Limb (tissue), 2 donors: ENCODE data around the gene MYL1.

Experiments
- DNase-seq, 2 donors: peaks; one replicate each; pipeline ENCODE4 v3.0.0-alpha.2; 2016; ENCODE audit errors: extremely low spot score in 2 of 2

Gene MYL1

GRCh38 chr2:210268281-210268680, 46.7 kb downstream of the MYL1 start:
- no peak for DNase-seq

- DNase-seq: no peak
Observed at GRCh38 chr2:210267698-210268097, 47.3 kb downstream of the MYL1 start.

GRCh38 chr2:210264282-210264681, 50.7 kb downstream of the MYL1 start:
- no peak for DNase-seq

GRCh38 chr2:210263841-210264240, 51.1 kb downstream of the MYL1 start:
- DNase-seq: no peak

GRCh38 chr2:210262036-210262435, 52.9 kb downstream of the MYL1 start:
- DNase-seq: no peak

GRCh38 chr2:210259687-210260086, 55.3 kb downstream of the MYL1 start:
- DNase-seq: no peak

GRCh38 chr2:210252699-210253606, 62.0 kb downstream of the MYL1 start:
- DNase-seq: no peak

- no peak for DNase-seq
Observed at GRCh38 chr2:210250622-210251021, 64.4 kb downstream of the MYL1 start.
